Activated CD8-positive, alpha-beta memory T cell treated with anti-CD3 and anti-CD28 coated beads, Interleukin-2, amount 50 U/mL, for 48 hours (primary cell): ENCODE measurements around the gene SRRM3.
"Not testable (repeated sequence)": the region's sequence is repeated elsewhere in the genome, so short reads cannot be mapped to it uniquely, and the experiment has no call there.

Source experiments
- DNase-seq: peaks from one replicate; pipeline ENCODE4 v3.0.0-alpha.2; 2020

The SRRM3 gene

DNA sequence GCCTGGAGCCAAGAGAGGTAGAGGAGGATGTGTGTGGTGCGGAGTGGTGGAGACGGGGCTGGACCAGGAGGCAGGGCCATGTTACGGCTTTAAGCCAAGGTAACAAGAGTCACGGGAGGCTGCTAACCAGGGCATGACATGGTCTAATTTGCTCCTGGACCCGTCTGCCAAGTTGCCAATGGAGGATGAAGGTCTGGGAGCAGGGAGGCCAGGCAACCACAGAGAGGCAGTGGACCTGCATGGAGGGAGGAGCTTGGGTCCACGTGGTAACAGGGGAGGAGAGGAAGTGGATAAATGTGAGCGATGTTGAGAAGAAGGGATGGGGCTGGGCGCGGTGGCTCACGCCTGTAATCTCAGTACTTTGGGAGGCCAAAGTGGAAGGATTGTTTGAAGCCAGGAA is 31.0 kb downstream of the SRRM3 start:
- no peak for DNase-seq

DNA sequence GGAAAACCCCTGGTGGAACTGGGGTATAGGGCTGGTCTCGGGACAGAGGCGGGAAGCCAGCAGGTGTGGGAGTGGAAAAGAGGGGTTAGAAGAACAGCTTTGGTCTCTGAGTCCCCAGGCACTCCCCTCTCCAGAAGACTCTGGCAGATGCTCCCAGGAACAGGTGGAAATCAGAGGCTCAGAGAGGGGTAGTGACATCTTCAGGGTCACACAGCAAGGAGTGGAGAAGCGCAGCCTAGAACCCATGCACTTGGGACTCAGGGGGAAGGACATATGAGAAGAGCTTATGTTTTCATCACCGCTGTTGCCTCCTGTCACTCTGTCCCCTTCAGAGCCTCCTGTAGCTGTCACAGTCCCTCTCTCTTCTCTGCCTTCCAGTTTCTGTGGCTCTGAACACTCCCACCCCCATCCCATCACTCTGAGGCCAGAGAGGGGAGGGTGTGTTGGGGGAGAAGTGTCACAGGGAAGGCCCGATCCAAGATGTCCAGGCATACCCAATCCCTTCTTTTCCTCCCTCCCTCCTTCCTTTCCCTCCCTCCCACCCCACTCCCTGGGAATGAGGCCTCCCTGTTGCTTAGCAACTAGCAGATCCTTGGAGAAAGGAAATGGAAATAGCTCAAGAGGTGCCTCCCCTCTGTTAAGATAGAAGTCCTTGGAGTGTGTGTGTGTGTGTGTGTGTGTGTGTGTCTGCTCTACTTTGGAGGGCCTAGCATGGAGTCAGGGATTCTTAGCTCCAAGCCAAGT is 32.0 kb downstream of the SRRM3 start:
- no peak for DNase-seq

DNA sequence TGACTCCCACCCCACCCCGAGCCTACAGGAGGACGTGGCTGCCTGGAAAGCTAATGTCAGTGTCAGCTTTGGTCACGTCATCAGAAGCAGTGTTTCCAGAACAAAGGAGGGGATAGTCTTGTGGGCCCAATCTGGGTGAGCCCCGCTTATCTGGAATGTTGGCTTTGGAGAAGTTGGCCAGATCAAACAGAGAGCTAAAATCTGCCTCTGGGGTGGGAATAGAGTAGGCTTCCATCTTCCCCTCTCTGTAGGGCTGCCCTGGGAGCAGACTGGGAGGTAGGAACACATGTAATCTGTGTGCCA is 32.5 kb downstream of the SRRM3 start:
- DNase-seq = no peak

DNA sequence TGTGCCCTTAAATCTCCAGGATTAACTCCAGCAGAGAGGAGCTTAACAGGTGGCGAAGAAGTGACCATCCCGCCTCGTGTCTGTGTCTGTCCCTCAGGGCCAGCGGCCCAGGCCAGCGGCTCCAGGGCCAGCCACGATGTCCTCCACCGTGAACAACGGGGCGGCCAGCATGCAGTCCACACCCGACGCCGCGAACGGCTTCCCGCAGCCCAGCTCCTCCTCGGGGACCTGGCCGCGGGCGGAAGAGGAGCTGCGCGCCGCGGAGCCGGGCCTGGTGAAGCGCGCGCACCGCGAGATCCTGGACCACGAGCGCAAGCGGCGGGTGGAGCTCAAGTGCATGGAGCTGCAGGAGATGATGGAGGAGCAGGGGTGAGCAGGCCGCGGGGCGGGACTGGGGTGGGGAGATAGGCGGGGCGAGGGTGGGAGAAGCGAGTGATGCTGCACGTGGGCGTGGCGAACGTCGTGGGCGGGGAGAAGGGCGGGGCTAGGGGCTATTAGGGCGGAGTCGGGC is 33.3 kb downstream of the SRRM3 start:
- DNase-seq = peak; percentile 92

GRCh38 chr7:76236224-76236623 is 34.5 kb downstream of the SRRM3 start:
- no peak for DNase-seq

GRCh38 chr7:76238326-76238725 is 36.6 kb downstream of the SRRM3 start:
- no peak for DNase-seq

DNA sequence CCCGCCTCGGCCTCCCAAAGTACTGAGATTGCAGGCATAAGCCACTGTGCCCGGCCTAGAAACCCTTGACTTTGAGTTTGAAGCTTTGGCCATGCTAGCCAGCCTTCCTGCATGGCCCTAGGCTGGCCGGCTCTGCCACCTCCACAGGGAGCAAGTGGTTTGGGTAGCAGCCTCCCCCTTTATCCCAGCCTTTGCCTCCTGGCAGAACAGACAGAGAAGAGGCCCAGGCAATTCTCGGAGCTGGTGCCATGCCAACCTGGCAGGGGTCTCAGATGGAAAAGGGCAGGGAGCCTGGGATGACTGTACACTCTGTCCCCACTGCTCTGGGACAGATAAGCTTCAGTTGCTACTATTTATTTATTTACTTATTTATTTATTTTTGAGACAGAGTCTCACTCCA is 39.4 kb downstream of the SRRM3 start:
- no peak for DNase-seq

- not testable (repeated sequence) for DNase-seq
These were observed 40.9 kb downstream of the SRRM3 start for GRCh38 chr7:76242517-76243063.

DNA sequence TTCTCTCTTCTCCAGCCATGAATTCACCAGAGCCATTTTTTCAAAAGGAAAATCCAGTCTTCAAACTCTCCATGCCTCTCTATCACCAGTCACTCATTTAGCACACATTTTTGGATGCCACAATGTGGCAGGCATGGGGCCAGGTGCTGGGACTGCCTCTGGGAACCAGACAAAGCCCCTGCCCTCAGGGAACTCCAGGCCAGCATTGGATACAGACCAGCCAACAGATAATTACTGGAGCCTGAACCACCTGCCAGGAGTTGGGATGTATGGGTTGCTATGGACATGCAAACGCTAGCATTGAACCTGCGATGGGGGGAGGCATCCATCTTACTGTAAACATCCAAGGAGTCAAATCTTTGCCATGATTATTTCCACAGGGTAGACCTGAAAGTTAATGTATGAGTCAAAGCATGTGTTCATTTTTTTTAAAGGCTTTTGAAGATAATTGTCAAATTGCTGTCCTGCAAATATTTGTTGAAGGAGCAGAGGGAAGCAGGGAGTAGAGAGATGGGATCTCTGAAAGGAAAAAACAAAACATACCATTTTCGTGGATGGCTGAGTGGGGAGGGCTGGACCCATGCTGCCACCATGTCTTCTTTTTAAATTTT is 43.2 kb downstream of the SRRM3 start:
- no peak for DNase-seq

- DNase-seq = no peak
These were observed 45.2 kb downstream of the SRRM3 start for GRCh38 chr7:76246804-76247389.

- no peak for DNase-seq
These were observed 46.2 kb downstream of the SRRM3 start for GRCh38 chr7:76247938-76248337.

DNA sequence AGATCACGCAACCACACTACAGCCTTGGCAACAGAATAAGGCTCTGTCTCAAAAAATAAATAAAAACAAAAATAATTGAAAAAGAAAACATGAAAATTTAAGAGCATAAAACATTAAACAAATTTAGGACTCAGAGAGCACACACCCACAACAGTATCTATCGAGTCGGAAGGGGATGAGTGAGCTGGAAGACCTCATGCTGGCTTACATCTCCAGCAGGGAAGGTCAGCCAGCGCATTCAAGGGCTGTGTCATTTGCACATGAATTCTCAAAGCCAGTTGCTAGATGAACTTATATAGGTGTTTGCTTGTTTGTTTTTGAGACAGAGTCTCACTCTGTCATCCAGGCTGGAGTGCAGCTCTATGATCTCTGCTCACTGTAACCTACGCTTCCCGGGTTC is 50.3 kb downstream of the SRRM3 start:
- no peak for DNase-seq

DNA sequence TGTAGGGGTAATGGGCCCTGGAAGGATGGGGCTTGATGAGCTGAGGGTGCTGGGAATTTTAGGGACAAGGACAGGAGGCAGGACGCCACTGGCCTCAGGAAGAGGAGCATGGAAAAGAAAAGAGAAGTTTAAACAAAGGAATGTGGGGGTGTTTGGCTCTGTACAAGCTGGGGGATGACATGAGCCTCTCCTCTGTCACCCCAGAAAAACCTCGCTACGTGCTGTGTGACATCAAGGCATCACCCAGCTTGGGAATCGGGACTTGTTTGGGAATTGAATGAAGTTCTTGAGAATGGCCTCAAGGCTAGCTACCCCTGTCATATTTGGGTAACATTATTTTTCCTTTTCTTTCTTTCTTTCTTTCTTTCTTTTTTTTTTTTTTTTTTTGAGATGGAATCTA is 53.1 kb downstream of the SRRM3 start:
- DNase-seq = no peak

- DNase-seq = no peak
These were observed 56.3 kb downstream of the SRRM3 start for GRCh38 chr7:76257973-76258372.

GRCh38 chr7:76259124-76260093 is 57.7 kb downstream of the SRRM3 start:
- no peak for DNase-seq

DNA sequence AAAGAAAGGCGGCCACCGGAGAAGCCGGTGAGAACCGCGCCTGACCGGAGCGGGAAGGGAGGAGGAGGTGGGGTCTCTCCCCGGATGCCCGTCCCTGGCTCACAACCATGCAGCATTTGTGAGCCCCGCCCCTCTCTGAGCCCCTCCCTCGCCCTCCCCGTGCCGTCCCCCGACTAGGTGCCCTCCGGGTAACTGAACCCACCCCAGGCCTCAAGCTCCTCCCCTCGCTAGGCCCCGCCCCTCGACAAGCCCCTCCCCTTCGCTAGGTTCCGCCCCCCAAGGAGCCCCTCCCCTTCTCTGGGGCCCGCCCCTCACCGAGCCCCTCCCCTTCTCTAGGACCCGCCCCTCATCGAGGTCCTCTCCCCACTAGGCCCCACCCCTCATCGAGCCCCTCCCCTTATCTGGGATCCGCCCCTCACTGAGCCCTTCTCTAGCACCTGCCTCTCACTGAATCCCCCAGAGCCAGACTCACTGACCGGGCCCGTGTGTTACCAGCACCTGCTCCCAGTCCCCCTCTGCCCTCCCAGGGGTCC is 58.5 kb downstream of the SRRM3 start:
- peak; percentile 81 for DNase-seq

GRCh38 chr7:76261329-76261728 is 59.6 kb downstream of the SRRM3 start:
- no peak for DNase-seq

DNA sequence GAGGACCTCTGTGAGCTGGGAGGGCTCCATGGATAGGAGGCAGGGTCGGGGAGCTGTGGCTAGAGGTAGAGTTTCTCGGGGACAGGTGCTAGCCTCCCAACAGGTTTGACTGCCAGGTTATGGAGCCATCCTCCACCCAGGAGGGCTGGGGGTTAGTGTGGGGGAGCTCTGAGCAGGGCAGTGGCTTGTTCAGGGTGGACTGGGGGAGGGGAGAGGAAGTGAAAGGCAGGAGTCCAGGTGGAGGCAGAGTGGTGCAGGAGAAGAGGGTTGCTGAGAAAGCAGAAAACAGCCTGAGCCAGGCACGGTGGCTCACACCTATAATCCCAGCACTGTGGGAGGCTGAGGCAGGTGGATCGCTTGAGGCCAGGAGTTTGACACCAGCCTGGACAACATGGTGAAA is 60.2 kb downstream of the SRRM3 start:
- no peak for DNase-seq

DNA sequence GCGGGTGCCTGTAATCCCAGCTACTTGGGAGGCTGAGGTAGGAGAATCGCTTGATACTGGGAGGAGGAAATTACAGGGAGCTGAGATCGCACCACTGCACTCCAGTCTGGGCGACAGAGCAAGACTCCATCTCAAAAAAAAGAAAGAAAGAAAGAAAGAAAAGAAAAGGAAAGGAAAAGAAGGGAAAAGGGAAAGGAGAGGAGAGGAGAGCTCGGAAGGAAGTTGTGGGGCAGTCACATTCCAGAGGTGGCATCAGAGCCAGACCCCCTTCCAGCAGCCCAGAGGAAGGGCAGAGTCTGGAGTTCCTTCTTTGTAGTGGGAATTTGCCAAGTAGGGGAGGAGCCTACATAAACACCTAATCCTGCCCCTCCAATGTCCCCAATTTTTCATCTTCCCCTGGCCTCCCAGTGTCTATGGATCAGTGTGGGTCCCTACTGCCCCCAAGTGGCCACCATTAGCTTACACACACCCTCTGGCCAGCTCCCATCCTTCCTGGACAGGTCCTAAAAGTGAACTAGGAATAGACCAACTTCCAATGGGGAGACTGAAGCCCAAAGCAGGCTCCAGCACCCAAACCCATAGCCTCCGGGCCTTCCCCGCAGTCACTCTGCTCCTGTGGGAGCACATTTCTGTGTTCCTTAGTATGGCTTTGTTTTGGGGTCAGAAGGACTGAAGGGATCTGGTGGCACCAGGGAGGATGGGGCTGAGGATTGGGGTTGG is 61.1 kb downstream of the SRRM3 start:
- DNase-seq = no peak

- no peak for DNase-seq
These were observed 63.6 kb downstream of the SRRM3 start for GRCh38 chr7:76265299-76265698.

DNA sequence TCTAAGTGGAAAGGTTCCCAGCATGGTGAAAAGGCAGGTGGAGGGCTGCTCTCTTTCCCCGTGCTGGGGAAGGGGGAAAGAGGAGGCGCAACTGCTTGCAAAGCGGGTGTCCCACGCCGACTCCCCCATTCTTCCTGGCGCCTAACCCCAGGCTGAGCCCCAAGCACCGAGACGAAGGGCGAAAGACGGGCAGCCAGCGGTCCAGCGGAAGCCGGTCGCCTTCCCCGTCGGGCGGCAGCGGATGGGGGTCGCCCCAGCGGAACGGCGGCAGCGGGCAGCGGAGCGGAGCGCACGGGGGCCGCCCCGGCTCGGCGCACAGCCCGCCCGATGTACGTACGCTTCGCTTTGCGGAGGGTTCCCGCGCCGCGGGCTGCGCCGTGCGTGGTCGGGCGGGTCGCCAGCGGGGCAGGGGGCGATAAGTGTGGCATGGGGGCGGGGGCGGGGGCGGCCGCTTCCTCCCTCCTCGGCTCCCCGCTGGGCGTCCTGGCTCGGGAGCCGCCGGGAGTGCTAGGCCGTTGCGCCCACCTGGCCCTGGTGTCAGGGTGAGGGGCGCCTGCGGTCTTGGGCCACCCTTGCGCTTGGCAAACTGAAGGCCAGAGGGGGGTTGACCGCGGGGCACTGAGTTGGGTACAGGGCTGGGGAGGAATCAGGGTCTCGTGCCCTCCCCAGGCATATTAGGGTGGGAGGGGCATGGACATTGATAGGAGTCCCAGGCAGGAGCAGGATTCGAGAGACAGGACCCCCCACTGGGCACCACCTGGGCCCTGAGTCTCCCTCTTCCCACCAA is 65.6 kb downstream of the SRRM3 start:
- no peak for DNase-seq
